Calu3 (cell line): ENCODE data around the gene TCF4. TPM values are rescaled to one million over a fixed set of nuclear protein-coding genes. Genes with fewer than 3 reads are reported as not detected.

ENCODE experiments used
- BruUV-seq: library from RNA; stranded (reverse); fragments of 400-500 nt; replicated peaks from 2 replicates; lab custom pipeline; 2021; lab: Mats Ljungman, UMichigan
- CTCF ChIA-PET: fragments of 300-600 bp; sonication (Branson Sonifier 250); formaldehyde crosslinking; loops from one replicate; lab custom pipeline; 2022; ENCODE audit warnings: antibody characterized with exemption; lab: Charles Lee
- DNase-seq: peaks from one replicate; pipeline ENCODE4 v3.0.0; 2022
- H3K27ac Mint-ChIP-seq: one replicate; pipeline ENCODE4 v1.8.0; 2022; ENCODE audit warnings: mixed read lengths; ENCODE audit not compliant: unreplicated experiment
- H3K27me3 Mint-ChIP-seq: one replicate; pipeline ENCODE4 v1.8.0; 2022; ENCODE audit warnings: mixed read lengths; ENCODE audit not compliant: unreplicated experiment
- H3K36me3 Mint-ChIP-seq: one replicate; pipeline ENCODE4 v1.8.0; 2022; ENCODE audit warnings: mild to moderate bottlenecking, moderate library complexity, mixed read lengths; ENCODE audit not compliant: insufficient read depth, unreplicated experiment
- H3K4me1 Mint-ChIP-seq: one replicate; pipeline ENCODE4 v1.8.0; 2022; ENCODE audit warnings: mild to moderate bottlenecking, low read depth, mixed read lengths; ENCODE audit not compliant: unreplicated experiment
- H3K4me3 Mint-ChIP-seq: one replicate; pipeline ENCODE4 v1.8.0; 2022; ENCODE audit warnings: mild to moderate bottlenecking, low read depth, moderate library complexity, mixed read lengths; ENCODE audit not compliant: unreplicated experiment
- H3K9me3 Mint-ChIP-seq: one replicate; pipeline ENCODE4 v1.8.0; 2022; ENCODE audit warnings: low read depth, mixed read lengths; ENCODE audit not compliant: unreplicated experiment
- CTCF ChIP-seq: fragments of 200-600 bp; IDR thresholded peaks from one replicate; pipeline ENCODE4 v1.8.0; 2022; ENCODE audit warnings: antibody characterized with exemption; ENCODE audit not compliant: unreplicated experiment
- intact Hi-C: fragments of 100-400 bp; cut with micrococcal nuclease; formaldehyde crosslinking; loops from one replicate; pipeline ENCODE4 v1.10.0; 2022; ENCODE audit not compliant: unreplicated experiment
- total RNA-seq: library from RNA; stranded (reverse); gene quantifications from 2 replicates; pipeline ENCODE4 v1.2.3, GENCODE V29; 2022

Gene TCF4
- total RNA-seq, 1 experiment from 2014 or later, result 0.21 TPM

- intact Hi-C loops, result no loop called here
- no peak for TF ChIP-seq CTCF
- BruUV-seq, result no TSS peak
- Mint-ChIP-seq H3K27ac (no peak overlapping the region), H3K4me3 (no peak overlapping the region), H3K27me3 (peaks cover 10% of the 10 kb centered on the region), H3K36me3 (no peaks in the 10 kb centered on the region), H3K9me3 (no peaks in the 10 kb centered on the region), H3K4me1 (no peaks in the 10 kb centered on the region)
- no peak for DNase-seq
- CTCF ChIA-PET, result no interaction called here
These were observed 189.1 kb downstream of the TCF4 start for GRCh38 chr18:55398858-55399257.

- no peak overlapping the region for H3K27ac Mint-ChIP-seq
These were observed 191.0 kb downstream of the TCF4 start for GRCh38 chr18:55396979-55397378.

GRCh38 chr18:55396267-55396905 lies 191.6 kb downstream of the TCF4 start:
- CTCF ChIA-PET, result interaction anchor here (0.8 kb wide), 1 partner anchor 162 kb away, joined by 3 read pairs; no protein-coding TSS in a partner anchor

More at GRCh38 chr18:55396979-55397378, 191.0 kb downstream of the TCF4 start:
- H3K36me3 Mint-ChIP-seq, result no peaks in the 10 kb centered on the region
- CTCF ChIA-PET, result interaction anchor here (0.8 kb wide), 1 partner anchor 162 kb away, joined by 3 read pairs; no protein-coding TSS in a partner anchor
- no peak overlapping the region for H3K4me3 Mint-ChIP-seq
- H3K4me1 Mint-ChIP-seq, result no peaks in the 10 kb centered on the region
- DNase-seq, result no peak
- no TSS peak for BruUV-seq
- no peaks in the 10 kb centered on the region for H3K9me3 Mint-ChIP-seq
- H3K27me3 Mint-ChIP-seq, result no peaks in the 10 kb centered on the region
- intact Hi-C loops, result no loop called here
- TF ChIP-seq CTCF, result no peak

GRCh38 chr18:55395799-55396198 lies 192.2 kb downstream of the TCF4 start:
- Mint-ChIP-seq H3K9me3 (no peaks in the 10 kb centered on the region), H3K4me3 (no peak overlapping the region), H3K4me1 (no peaks in the 10 kb centered on the region), H3K27me3 (no peaks in the 10 kb centered on the region), H3K36me3 (no peaks in the 10 kb centered on the region), H3K27ac (no peak overlapping the region)
- CTCF ChIA-PET, result no interaction called here
- no TSS peak for BruUV-seq
- intact Hi-C loops, result no loop called here
- no peak for DNase-seq
- no peak for TF ChIP-seq CTCF

More at GRCh38 chr18:55396267-55396905, 191.6 kb downstream of the TCF4 start:
- Mint-ChIP-seq H3K36me3 (no peaks in the 10 kb centered on the region), H3K27me3 (no peaks in the 10 kb centered on the region), H3K4me3 (no peak overlapping the region), H3K9me3 (no peaks in the 10 kb centered on the region), H3K27ac (no peak overlapping the region), H3K4me1 (no peaks in the 10 kb centered on the region)
- no peak for TF ChIP-seq CTCF
- BruUV-seq, result no TSS peak
- no peak for DNase-seq
- intact Hi-C loops, result no loop called here
